ENCODE data around the gene IL17RA.

IL17RA gene

DNA sequence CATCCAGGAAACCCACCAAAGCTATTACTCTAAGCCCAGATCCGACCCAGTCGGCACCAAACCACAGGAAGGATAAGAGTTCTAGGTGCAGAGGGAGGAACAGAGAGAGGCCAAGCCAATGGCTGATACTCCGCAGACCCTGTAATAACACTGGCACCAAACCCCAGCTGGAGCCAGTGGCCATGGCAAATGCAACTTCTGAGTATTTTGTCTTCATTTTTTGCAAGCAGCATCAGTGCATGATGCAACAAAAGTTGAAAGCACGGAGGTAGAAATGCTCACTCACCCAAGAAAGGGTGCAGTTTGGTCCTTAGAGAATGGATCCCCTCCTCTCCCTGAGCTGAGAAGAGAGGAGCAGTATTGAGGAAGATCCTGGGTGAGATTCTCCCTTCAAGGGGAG is 33.5 kb downstream of the IL17RA start:
- Histone ChIP-seq H3K27ac (replicated peaks; ENCODE audit: low read length) (no peak overlapping the region), H2AFZ (ENCODE audit: low read length) (no peak overlapping the region), H3K14ac (ENCODE audit: low read length) (no peak overlapping the region), H4K91ac (ENCODE audit: low read depth, low read length, poor library complexity) (no peak overlapping the region), H3K4me3 (ENCODE audit: low read length in 2 of 2) (no peak overlapping the region), H2BK5ac (ENCODE audit: low read length) (no peak overlapping the region), H3K79me1 (ENCODE audit: low read depth, low read length) (peaks cover 4% of the 10 kb centered on the region), H3K18ac (ENCODE audit: low read length) (no peak overlapping the region), H2BK12ac (ENCODE audit: low read length) (no peak overlapping the region), H3K27me3 (ENCODE audit: control insufficient read depth in 3 of 3, insufficient read depth in 3 of 3, low read depth in 1 of 3, low read length in 3 of 3) (peaks cover 0 to 6% (median 0%) of the 10 kb centered on the region in 3 experiments), H3K4me2 (ENCODE audit: insufficient read depth, low read length, poor library complexity, severe bottlenecking) (no peak overlapping the region), H2AK5ac (ENCODE audit: low read depth, low read length) (no peak overlapping the region), H2BK15ac (ENCODE audit: low read length) (no peak overlapping the region), H2BK120ac (ENCODE audit: low read depth, low read length) (no peak overlapping the region), H3K9ac (ENCODE audit: low read depth, low read length, poor library complexity) (no peak overlapping the region), H3K4ac (ENCODE audit: low read length) (no peak overlapping the region), H3K36me3 (replicated peaks in 1 of 2; ENCODE audit: control insufficient read depth in 2 of 2, insufficient read depth in 2 of 2, low read length in 2 of 2) (peaks cover 0 to 7% of the 10 kb centered on the region in 2 donors), H3K4me1 (ENCODE audit: control insufficient read depth in 2 of 2, insufficient read depth in 1 of 2, low read depth in 1 of 2, low read length in 2 of 2) (peaks cover 21% of the 10 kb centered on the region in 2 donors), H4K8ac (ENCODE audit: low read depth, low read length) (no peak overlapping the region), H3K23ac (ENCODE audit: low read depth, low read length, poor library complexity) (no peak overlapping the region), H3K9me3 (replicated peaks in 1 of 2; ENCODE audit: control insufficient read depth in 2 of 2, insufficient read depth in 1 of 2, low read depth in 1 of 2, low read length in 2 of 2) (no peaks in the 10 kb centered on the region)
- WGBS, 2 donors (ENCODE audit: extremely low coverage in 2 of 2, insufficient read length in 2 of 2, insufficient replicate concordance in 1 of 2), result no CpG with 5 or more reads among the region's 4 CpGs
- no peak for DNase-seq (ENCODE audit: low spot score)

DNA sequence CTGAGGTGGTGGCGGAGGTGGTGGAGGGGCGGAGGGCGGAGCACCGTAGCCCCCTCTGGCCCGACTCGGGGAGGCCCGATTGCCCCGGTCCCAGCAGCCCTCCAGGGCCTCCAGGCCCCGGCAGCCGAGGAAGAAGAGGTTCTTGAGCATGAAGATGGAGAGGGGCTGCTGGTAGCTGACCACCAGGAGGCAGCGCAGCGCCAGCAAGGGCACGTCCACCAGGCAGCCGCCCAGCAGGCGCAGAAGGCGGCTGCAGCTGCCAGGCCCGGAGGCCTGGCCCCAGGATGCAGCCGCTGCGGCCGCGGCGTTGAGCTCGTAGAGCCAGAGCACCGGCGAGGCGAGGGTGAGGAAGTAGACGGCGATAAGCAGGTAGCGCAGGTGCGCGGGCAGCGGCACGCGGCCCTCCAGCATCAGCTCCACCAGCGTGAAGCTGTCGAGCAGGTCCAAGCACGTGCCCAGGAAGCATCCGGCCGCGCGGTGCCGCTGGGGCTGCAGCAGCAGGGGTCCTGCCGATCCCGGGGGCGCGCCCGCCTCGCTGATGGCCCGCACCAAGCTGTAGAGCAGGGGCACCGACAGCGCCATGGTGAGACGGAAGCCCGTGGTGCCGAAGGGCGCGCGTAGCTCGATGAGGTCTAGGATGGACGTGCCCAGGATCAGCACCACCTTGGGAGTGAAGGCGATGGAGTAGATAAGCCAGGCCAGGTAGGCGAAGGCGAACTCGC is 34.8 kb downstream of the IL17RA start:
- Histone ChIP-seq H3K79me1 (ENCODE audit: low read depth, low read length) (peaks cover 4% of the 10 kb centered on the region), H2BK5ac (ENCODE audit: low read length) (no peak overlapping the region), H3K23ac (ENCODE audit: low read depth, low read length, poor library complexity) (peak overlapping the region; percentile 77), H3K27me3 (ENCODE audit: control insufficient read depth in 3 of 3, insufficient read depth in 3 of 3, low read depth in 1 of 3, low read length in 3 of 3) (peaks cover 0 to 6% (median 0%) of the 10 kb centered on the region in 3 experiments), H2BK12ac (ENCODE audit: low read length) (peak overlapping the region; percentile 66), H3K27ac (replicated peaks; ENCODE audit: low read length) (no peak overlapping the region), H3K9ac (ENCODE audit: low read depth, low read length, poor library complexity) (peak overlapping the region; percentile 36), H3K4me2 (ENCODE audit: insufficient read depth, low read length, poor library complexity, severe bottlenecking) (peak overlapping the region; percentile 97), H3K4ac (ENCODE audit: low read length) (no peak overlapping the region), H3K18ac (ENCODE audit: low read length) (peak overlapping the region; percentile 49), H3K4me3 (ENCODE audit: low read length in 2 of 2) (peak overlapping the region in 1 of 2 donors; percentile 10), H2BK15ac (ENCODE audit: low read length) (no peak overlapping the region), H2BK120ac (ENCODE audit: low read depth, low read length) (no peak overlapping the region), H3K9me3 (replicated peaks in 1 of 2; ENCODE audit: control insufficient read depth in 2 of 2, insufficient read depth in 1 of 2, low read depth in 1 of 2, low read length in 2 of 2) (no peaks in the 10 kb centered on the region), H3K36me3 (replicated peaks in 1 of 2; ENCODE audit: control insufficient read depth in 2 of 2, insufficient read depth in 2 of 2, low read length in 2 of 2) (peaks cover 0 to 7% of the 10 kb centered on the region in 2 donors), H4K8ac (ENCODE audit: low read depth, low read length) (no peak overlapping the region), H4K91ac (ENCODE audit: low read depth, low read length, poor library complexity) (no peak overlapping the region), H2AK5ac (ENCODE audit: low read depth, low read length) (no peak overlapping the region), H3K14ac (ENCODE audit: low read length) (no peak overlapping the region), H3K4me1 (ENCODE audit: control insufficient read depth in 2 of 2, insufficient read depth in 1 of 2, low read depth in 1 of 2, low read length in 2 of 2) (peaks cover 21% of the 10 kb centered on the region in 2 donors), H2AFZ (ENCODE audit: low read length) (no peak overlapping the region)
- WGBS, 2 donors (ENCODE audit: extremely low coverage in 2 of 2, insufficient read length in 2 of 2, insufficient replicate concordance in 1 of 2), result no CpG with 5 or more reads among the region's 63 CpGs
- no peak for DNase-seq (ENCODE audit: low spot score)

DNA sequence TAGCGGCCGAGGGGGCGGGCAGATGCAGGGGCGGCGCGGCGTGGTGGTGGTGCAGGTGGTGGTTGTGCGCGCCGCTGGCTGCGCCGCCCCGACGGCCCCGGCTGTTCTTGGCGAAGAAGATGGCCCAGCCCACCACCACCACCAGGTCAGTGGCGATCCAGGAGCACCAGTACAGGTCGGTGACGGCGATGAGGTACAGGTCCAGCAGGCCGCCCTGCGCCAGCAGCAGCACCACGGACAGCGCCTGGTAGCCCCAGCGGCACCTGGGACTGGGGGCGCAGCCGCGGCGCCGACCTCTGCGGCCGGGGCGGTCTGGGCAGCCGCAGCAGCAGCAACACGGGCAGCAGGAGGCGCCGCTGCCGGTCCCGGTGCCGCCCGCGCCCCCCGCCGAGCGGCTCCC is 35.5 kb downstream of the IL17RA start:
- Histone ChIP-seq H3K4me1 (ENCODE audit: control insufficient read depth in 2 of 2, insufficient read depth in 1 of 2, low read depth in 1 of 2, low read length in 2 of 2) (peaks cover 21% of the 10 kb centered on the region in 2 donors), H2BK15ac (ENCODE audit: low read length) (no peak overlapping the region), H4K91ac (ENCODE audit: low read depth, low read length, poor library complexity) (no peak overlapping the region), H4K8ac (ENCODE audit: low read depth, low read length) (no peak overlapping the region), H2BK12ac (ENCODE audit: low read length) (no peak overlapping the region), H2AFZ (ENCODE audit: low read length) (peak overlapping the region; percentile 96), H2AK5ac (ENCODE audit: low read depth, low read length) (no peak overlapping the region), H3K18ac (ENCODE audit: low read length) (no peak overlapping the region), H3K14ac (ENCODE audit: low read length) (no peak overlapping the region), H3K36me3 (replicated peaks in 1 of 2; ENCODE audit: control insufficient read depth in 2 of 2, insufficient read depth in 2 of 2, low read length in 2 of 2) (peaks cover 0 to 7% of the 10 kb centered on the region in 2 donors), H3K4me3 (ENCODE audit: low read length in 2 of 2) (peak overlapping the region; percentile 56 to 80), H3K9me3 (replicated peaks in 1 of 2; ENCODE audit: control insufficient read depth in 2 of 2, insufficient read depth in 1 of 2, low read depth in 1 of 2, low read length in 2 of 2) (no peaks in the 10 kb centered on the region), H3K27ac (replicated peaks; ENCODE audit: low read length) (no peak overlapping the region), H3K4ac (ENCODE audit: low read length) (no peak overlapping the region), H3K79me1 (ENCODE audit: low read depth, low read length) (peaks cover 4% of the 10 kb centered on the region), H3K9ac (ENCODE audit: low read depth, low read length, poor library complexity) (no peak overlapping the region), H2BK120ac (ENCODE audit: low read depth, low read length) (no peak overlapping the region), H3K4me2 (ENCODE audit: insufficient read depth, low read length, poor library complexity, severe bottlenecking) (peak overlapping the region; percentile 97), H3K27me3 (ENCODE audit: control insufficient read depth in 3 of 3, insufficient read depth in 3 of 3, low read depth in 1 of 3, low read length in 3 of 3) (peaks cover 0 to 6% (median 0%) of the 10 kb centered on the region in 3 experiments), H3K23ac (ENCODE audit: low read depth, low read length, poor library complexity) (peak overlapping the region; percentile 92), H2BK5ac (ENCODE audit: low read length) (no peak overlapping the region)
- DNase-seq (ENCODE audit: low spot score), result peak; percentile 77
- no CpG with 5 or more reads among the region's 45 CpGs for WGBS, 2 donors (ENCODE audit: extremely low coverage in 2 of 2, insufficient read length in 2 of 2, insufficient replicate concordance in 1 of 2)

DNA sequence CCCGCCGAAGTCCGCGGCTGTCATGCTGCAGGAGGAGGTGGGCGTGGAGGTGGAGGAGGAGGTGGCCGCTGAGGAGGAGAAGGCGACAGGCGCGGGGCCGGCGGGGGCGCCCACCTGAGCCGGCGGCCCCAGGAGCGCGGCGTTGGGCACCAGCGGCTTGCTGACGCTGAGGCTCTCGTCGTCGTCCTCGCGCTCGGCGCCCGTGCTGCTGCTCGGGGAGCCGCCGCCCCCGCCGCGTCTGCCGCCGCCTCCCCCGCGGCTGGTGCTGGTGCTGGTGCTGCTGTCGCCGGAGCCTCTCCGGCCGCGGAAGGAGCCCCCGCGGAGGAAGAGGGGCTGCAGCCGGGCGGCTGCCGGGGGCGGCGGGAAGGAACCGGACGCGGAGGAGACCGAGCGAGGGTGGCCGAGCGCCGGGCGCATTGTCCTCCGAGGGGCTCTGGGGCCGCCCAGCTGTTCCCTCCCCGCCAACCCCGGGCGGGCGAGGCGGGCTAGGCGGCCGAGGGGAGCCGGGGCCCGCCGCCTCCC is 36.0 kb downstream of the IL17RA start:
- H4K8ac ChIP-seq (ENCODE audit: low read depth, low read length), result no peak overlapping the region
- H3K9me3 ChIP-seq (replicated peaks in 1 of 2; ENCODE audit: control insufficient read depth in 2 of 2, insufficient read depth in 1 of 2, low read depth in 1 of 2, low read length in 2 of 2), result no peaks in the 10 kb centered on the region
- no peak overlapping the region for H3K27ac ChIP-seq (replicated peaks; ENCODE audit: low read length)
- WGBS, 2 donors (ENCODE audit: extremely low coverage in 2 of 2, insufficient read length in 2 of 2, insufficient replicate concordance in 1 of 2), result no CpG with 5 or more reads among the region's 70 CpGs
- no peak overlapping the region for H3K4ac ChIP-seq (ENCODE audit: low read length)
- H2BK15ac ChIP-seq (ENCODE audit: low read length), result no peak overlapping the region
- no peak overlapping the region for H4K91ac ChIP-seq (ENCODE audit: low read depth, low read length, poor library complexity)
- peak overlapping the region; percentile 93 for H3K9ac ChIP-seq (ENCODE audit: low read depth, low read length, poor library complexity)
- peaks cover 21% of the 10 kb centered on the region in 2 donors for H3K4me1 ChIP-seq (ENCODE audit: control insufficient read depth in 2 of 2, insufficient read depth in 1 of 2, low read depth in 1 of 2, low read length in 2 of 2)
- peak overlapping the region; percentile 96 for H2AFZ ChIP-seq (ENCODE audit: low read length)
- H3K18ac ChIP-seq (ENCODE audit: low read length), result peak overlapping the region; percentile 81
- peaks cover 0 to 6% (median 0%) of the 10 kb centered on the region in 3 experiments for H3K27me3 ChIP-seq (ENCODE audit: control insufficient read depth in 3 of 3, insufficient read depth in 3 of 3, low read depth in 1 of 3, low read length in 3 of 3)
- H3K14ac ChIP-seq (ENCODE audit: low read length), result no peak overlapping the region
- no peak overlapping the region for H2BK5ac ChIP-seq (ENCODE audit: low read length)
- H3K79me1 ChIP-seq (ENCODE audit: low read depth, low read length), result peaks cover 4% of the 10 kb centered on the region
- H3K4me2 ChIP-seq (ENCODE audit: insufficient read depth, low read length, poor library complexity, severe bottlenecking), result peak overlapping the region; percentile 97
- H3K36me3 ChIP-seq (replicated peaks in 1 of 2; ENCODE audit: control insufficient read depth in 2 of 2, insufficient read depth in 2 of 2, low read length in 2 of 2), result peaks cover 0 to 7% of the 10 kb centered on the region in 2 donors
- no peak overlapping the region for H2BK120ac ChIP-seq (ENCODE audit: low read depth, low read length)
- H3K4me3 ChIP-seq (ENCODE audit: low read length in 2 of 2), result peak overlapping the region; percentile 56 to 80
- peak overlapping the region; percentile 47 for H3K23ac ChIP-seq (ENCODE audit: low read depth, low read length, poor library complexity)
- peak; percentile 59 for DNase-seq (ENCODE audit: low spot score)
- H2BK12ac ChIP-seq (ENCODE audit: low read length), result no peak overlapping the region
- no peak overlapping the region for H2AK5ac ChIP-seq (ENCODE audit: low read depth, low read length)

Measured in neuronal stem cell (in vitro differentiated cells).